Muscle layer of duodenum (tissue), 2 donors: ENCODE results near the gene FREY1.
"Not testable (repeated sequence)": the region's sequence is repeated elsewhere in the genome, so short reads cannot be mapped to it uniquely, and the experiment has no call there.

ENCODE experiments used
- H3K27ac ChIP-seq: one replicate; pipeline ENCODE4 v1.7.0; 2013; ENCODE audit warnings: mild to moderate bottlenecking, low read length
- H3K27me3 ChIP-seq: one replicate; pipeline ENCODE4 v1.7.0; 2013; ENCODE audit warnings: low read depth, mild to moderate bottlenecking, control low read depth, low read length
- H3K36me3 ChIP-seq, 2 donors: one replicate each; pipeline ENCODE4 v1.7.0; 2013; ENCODE audit warnings: low read length in 2 of 2, control low read depth in 1 of 2, mild to moderate bottlenecking in 1 of 2; ENCODE audit not compliant: insufficient read depth in 2 of 2, control insufficient read depth in 1 of 2
- H3K4me1 ChIP-seq, 2 donors: one replicate each; pipeline ENCODE4 v1.7.0; 2013; ENCODE audit warnings: low read length in 2 of 2, mild to moderate bottlenecking in 2 of 2, control low read depth in 1 of 2, moderate library complexity in 1 of 2; ENCODE audit not compliant: insufficient read depth in 2 of 2, control insufficient read depth in 1 of 2
- H3K4me3 ChIP-seq, 2 donors: one replicate each; pipeline ENCODE4 v1.7.0; 2013; ENCODE audit warnings: low read length in 2 of 2, low read depth in 1 of 2, mild to moderate bottlenecking in 1 of 2
- H3K9me3 ChIP-seq, 2 donors: one replicate each; pipeline ENCODE4 v1.7.0; 2013; ENCODE audit warnings: low read length in 2 of 2, control low read depth in 1 of 2, mild to moderate bottlenecking in 1 of 2; ENCODE audit not compliant: control insufficient read depth in 1 of 2
- donor health status: healthy.

The FREY1 gene

GRCh38 chr11:45909594-45910475 is 2.8 kb upstream of the FREY1 start:
- Histone ChIP-seq H3K9me3 (no peaks in the 10 kb centered on the region), H3K4me3 (no peak overlapping the region), H3K27me3 (no peaks in the 10 kb centered on the region), H3K36me3 (peaks cover 17 to 53% of the 10 kb centered on the region in 2 donors), H3K4me1 (no peaks in the 10 kb centered on the region), H3K27ac (no peak overlapping the region)

DNA sequence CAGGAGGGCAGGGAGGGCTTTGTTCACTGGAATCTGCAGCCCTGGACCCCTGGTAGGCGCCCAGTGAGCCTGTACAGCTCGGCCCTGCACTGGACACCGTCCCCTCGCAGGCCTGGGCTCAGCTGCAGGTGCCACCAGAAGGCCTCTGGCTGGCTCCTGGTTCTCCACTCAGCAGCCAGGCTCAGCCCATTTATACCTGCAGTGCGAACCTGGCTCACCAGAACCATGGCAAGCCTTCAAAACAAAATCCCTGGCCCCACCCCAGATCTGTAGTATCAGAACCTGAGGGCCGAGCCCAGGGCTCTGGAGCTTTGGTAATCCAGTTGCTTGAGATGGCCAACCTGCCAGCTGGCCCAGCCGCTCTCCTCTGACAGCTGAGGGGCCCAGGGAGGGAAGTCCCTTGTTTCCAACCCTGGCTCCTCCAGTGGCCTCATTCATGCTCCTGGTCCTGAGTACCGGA is 870 bp upstream of the FREY1 start:
- H3K36me3 ChIP-seq = peaks cover 0 to 34% of the 10 kb centered on the region in 2 donors

GRCh38 chr11:45906096-45906682 is 882 bp downstream of the FREY1 start:
- Histone ChIP-seq H3K4me1 (peaks cover 0 to 6% of the 10 kb centered on the region in 2 donors), H3K36me3 (peaks cover 0 to 31% of the 10 kb centered on the region in 2 donors), H3K27me3 (no peaks in the 10 kb centered on the region), H3K9me3 (no peaks in the 10 kb centered on the region), H3K4me3 (no peak overlapping the region), H3K27ac (no peak overlapping the region)

More for the DNA sequence above, 870 bp upstream of the FREY1 start:
- H3K27me3 ChIP-seq = no peaks in the 10 kb centered on the region
- H3K27ac ChIP-seq = no peak overlapping the region
- no peaks in the 10 kb centered on the region for H3K4me1 ChIP-seq
- no peaks in the 10 kb centered on the region for H3K9me3 ChIP-seq
- no peak overlapping the region for H3K4me3 ChIP-seq

DNA sequence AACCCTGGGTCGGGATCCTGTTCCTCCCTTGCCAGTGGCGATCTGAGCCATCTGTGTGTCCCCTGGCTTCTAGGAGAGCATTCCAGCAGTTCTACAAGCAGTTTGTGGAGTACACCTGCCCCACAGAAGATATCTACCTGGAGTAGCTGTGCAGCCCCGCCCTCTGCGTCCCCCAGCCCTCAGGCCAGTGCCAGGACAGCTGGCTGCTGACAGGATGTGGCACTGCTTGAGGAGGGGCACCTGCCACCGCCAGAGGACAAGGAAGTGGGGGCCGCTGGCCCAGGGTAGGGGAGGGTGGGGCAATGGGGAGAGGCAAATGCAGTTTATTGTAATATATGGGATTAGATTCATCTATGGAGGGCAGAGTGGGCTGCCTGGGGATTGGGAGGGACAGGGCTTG is 1.5 kb downstream of the FREY1 start:
- not testable (repeated sequence) for H3K9me3 ChIP-seq, H3K27ac ChIP-seq, H3K4me3 ChIP-seq, H3K27me3 ChIP-seq
- Histone ChIP-seq H3K4me1 (peaks cover 0 to 12% of the 10 kb centered on the region in 2 donors), H3K36me3 (peaks cover 0 to 25% of the 10 kb centered on the region in 2 donors)

GRCh38 chr11:45905095-45905494 is 2.0 kb downstream of the FREY1 start:
- Histone ChIP-seq H3K9me3 (no peaks in the 10 kb centered on the region), H3K36me3 (peaks cover 0 to 20% of the 10 kb centered on the region in 2 donors), H3K27me3 (no peaks in the 10 kb centered on the region), H3K27ac (no peak overlapping the region), H3K4me3 (no peak overlapping the region), H3K4me1 (peaks cover 0 to 16% of the 10 kb centered on the region in 2 donors)

DNA sequence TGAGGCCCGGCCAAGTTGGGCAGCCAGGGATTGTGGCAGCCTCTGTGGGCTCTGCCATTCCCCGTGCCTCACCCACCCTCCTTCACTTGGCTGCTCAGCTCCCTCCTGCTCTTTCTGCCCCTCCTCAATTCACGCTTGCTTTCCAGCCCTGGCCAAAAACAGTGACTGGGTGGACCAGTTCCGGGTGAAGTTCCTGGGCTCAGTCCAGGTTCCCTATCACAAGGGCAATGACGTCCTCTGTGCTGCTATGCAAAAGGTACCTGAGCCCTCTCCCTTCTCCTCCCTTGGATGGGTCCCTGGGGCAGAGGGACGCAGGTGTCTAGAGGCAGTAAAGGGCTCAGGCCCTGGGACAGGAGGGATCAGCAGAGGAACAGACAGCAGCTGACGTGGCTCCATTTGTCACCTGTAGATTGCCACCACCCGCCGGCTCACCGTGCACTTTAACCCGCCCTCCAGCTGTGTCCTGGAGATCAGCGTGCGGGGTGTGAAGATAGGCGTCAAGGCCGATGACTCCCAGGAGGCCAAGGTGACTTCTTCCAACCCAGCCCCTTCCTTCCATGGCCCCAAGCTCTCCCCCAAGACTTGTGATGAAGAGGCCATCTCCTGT is 2.7 kb downstream of the FREY1 start:
- Histone ChIP-seq H3K4me1 (peaks cover 0 to 16% of the 10 kb centered on the region in 2 donors), H3K4me3 (no peak overlapping the region), H3K36me3 (peaks cover 0 to 13% of the 10 kb centered on the region in 2 donors), H3K27ac (no peak overlapping the region), H3K9me3 (no peaks in the 10 kb centered on the region), H3K27me3 (no peaks in the 10 kb centered on the region)

GRCh38 chr11:45902452-45903380 is 4.4 kb downstream of the FREY1 start:
- Histone ChIP-seq H3K9me3 (no peaks in the 10 kb centered on the region), H3K27me3 (peaks cover 10% of the 10 kb centered on the region), H3K36me3 (peaks cover 0 to 8% of the 10 kb centered on the region in 2 donors), H3K4me3 (no peak overlapping the region), H3K4me1 (peaks cover 3 to 21% of the 10 kb centered on the region in 2 donors), H3K27ac (no peak overlapping the region)

DNA sequence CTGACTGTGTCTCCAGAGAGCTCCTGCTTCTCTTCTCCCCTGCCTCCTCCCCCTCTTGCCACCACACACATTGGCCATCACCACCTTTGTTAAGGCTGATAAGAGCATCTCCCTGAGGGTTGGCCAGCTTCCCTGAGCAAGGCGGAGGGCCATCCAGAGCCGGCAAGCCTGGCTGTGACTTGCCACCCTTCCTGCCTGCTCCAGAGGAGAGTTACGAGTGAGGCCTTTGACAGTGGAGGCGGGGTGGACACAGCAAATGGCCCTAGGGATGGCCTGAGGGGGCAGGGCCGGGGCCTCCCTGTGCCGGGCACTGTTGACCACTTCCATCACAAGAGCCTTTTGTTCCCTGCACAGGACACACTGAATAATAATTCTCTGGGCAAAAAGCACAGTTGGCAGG is 5.4 kb downstream of the FREY1 start:
- no peak overlapping the region for H3K4me3 ChIP-seq
- H3K27ac ChIP-seq = no peak overlapping the region
- H3K4me1 ChIP-seq = peaks cover 3 to 21% of the 10 kb centered on the region in 2 donors

GRCh38 chr11:45900916-45901617 is 6.0 kb downstream of the FREY1 start:
- Histone ChIP-seq H3K4me3 (peak overlapping the region; percentile 57 to 66), H3K9me3 (no peaks in the 10 kb centered on the region), H3K27me3 (peaks cover 14% of the 10 kb centered on the region), H3K4me1 (peaks cover 3 to 21% of the 10 kb centered on the region in 2 donors), H3K27ac (no peak overlapping the region), H3K36me3 (peaks cover 0 to 8% of the 10 kb centered on the region in 2 donors)

More for the DNA sequence above, 5.4 kb downstream of the FREY1 start:
- H3K9me3 ChIP-seq = no peaks in the 10 kb centered on the region
- peaks cover 0 to 8% of the 10 kb centered on the region in 2 donors for H3K36me3 ChIP-seq
- peaks cover 10% of the 10 kb centered on the region for H3K27me3 ChIP-seq

- Histone ChIP-seq H3K27me3 (peaks cover 18% of the 10 kb centered on the region), H3K4me3 (peak overlapping the region; percentile 57 to 66), H3K4me1 (peaks cover 3 to 21% of the 10 kb centered on the region in 2 donors)
- not testable (repeated sequence) for H3K36me3 ChIP-seq, H3K27ac ChIP-seq, H3K9me3 ChIP-seq
Observed at GRCh38 chr11:45900175-45900800, 6.8 kb downstream of the FREY1 start.
